GM12878 (cell line): ENCODE measurements around the gene RER1. TPM values are rescaled to one million over a fixed set of nuclear protein-coding genes. Genes with fewer than 3 reads are reported as not detected.

Source experiments
- ATAC-seq: fragments of 200-7000 bp; cut with Tn5 transposase; 3 replicates; pipeline ENCODE4 v1.9.1; 2020; ENCODE audit warnings: mild to moderate bottlenecking, moderate library complexity
- BruUV-seq: library from RNA; stranded (reverse); fragments of 400-500 nt; replicated peaks from 2 replicates; lab custom pipeline; 2021; lab: Mats Ljungman, UMichigan
- CTCF ChIA-PET: fragments of 300-600 bp; sonication (Branson Sonifier 250); formaldehyde crosslinking; extraction: SDS; loops from one replicate; lab custom pipeline; 2021; ENCODE audit warnings: inconsistent platforms; lab: Yijun Ruan, JAX
- POLR2A ChIA-PET: fragments of 350-600 bp; formaldehyde crosslinking; extraction: SDS; loops from one replicate; lab custom pipeline; 2021; ENCODE audit warnings: inconsistent platforms; lab: Charles Lee
- RAD21 ChIA-PET: fragments of 300-600 bp; sonication (Branson Sonifier 250); formaldehyde crosslinking; loops from one replicate; lab custom pipeline; 2023; ENCODE audit warnings: antibody characterized with exemption; ENCODE audit not compliant: unreplicated experiment; lab: Charles Lee
- SMC1A ChIA-PET: fragments of 300-600 bp; sonication (Branson Sonifier 250); formaldehyde crosslinking; loops from one replicate; lab custom pipeline; 2023; ENCODE audit not compliant: unreplicated experiment, uncharacterized antibody; lab: Charles Lee
- DNase-seq: peaks from one replicate; pipeline ENCODE4 v3.0.0-alpha.2; 2011; ENCODE audit warnings: low read depth, low spot score
- FAIRE-seq: peaks from 3 replicates; lab custom pipeline; 2011; peaks lifted over from hg19 to GRCh38; lab: Jason Lieb, UNC
- H2AFZ ChIP-seq: 2 replicates; pipeline ENCODE4 v1.6.0; 2011; ENCODE audit warnings: low read depth, low read length, control low read depth; ENCODE audit not compliant: control insufficient read depth
- H3K27ac ChIP-seq: 2 replicates; pipeline ENCODE4 v1.5.1; 2011; ENCODE audit warnings: control low read depth; ENCODE audit not compliant: control insufficient read depth, insufficient read depth
- H3K27me3 ChIP-seq, 2 experiments: replicated peaks in 1 of 2; 2 replicates each; pipeline versions ENCODE4 v1.6.0 to v1.6.1; 2011; ENCODE audit warnings: low read length in 1 of 2; ENCODE audit not compliant: control insufficient read depth in 2 of 2, insufficient read depth in 2 of 2
- H3K36me3 ChIP-seq, 2 experiments: 2 replicates each; pipeline ENCODE4 v1.5.1; 2011; ENCODE audit warnings: low read length in 1 of 2; ENCODE audit not compliant: control insufficient read depth in 2 of 2, insufficient read depth in 2 of 2
- H3K4me1 ChIP-seq: 2 replicates; pipeline ENCODE4 v1.6.1; 2011; ENCODE audit warnings: mild to moderate bottlenecking, low read length, moderate library complexity, mixed read lengths; ENCODE audit not compliant: control insufficient read depth, insufficient read depth
- H3K4me2 ChIP-seq: 2 replicates; pipeline ENCODE4 v1.6.0; 2011; ENCODE audit warnings: control low read depth; ENCODE audit not compliant: control insufficient read depth, insufficient read depth
- H3K4me3 ChIP-seq: fragments of 200-600 bp; sonication (generic); 2 replicates; pipeline ENCODE4 v1.5.1; 2016
- H3K79me2 ChIP-seq: 2 replicates; pipeline ENCODE4 v1.6.0; 2011; ENCODE audit warnings: low read length; ENCODE audit not compliant: control insufficient read depth, insufficient read depth
- H3K9ac ChIP-seq: 2 replicates; pipeline ENCODE4 v1.8.0; 2011; ENCODE audit warnings: low read length, control low read depth, mixed read lengths; ENCODE audit not compliant: control insufficient read depth, insufficient read depth
- H3K9me3 ChIP-seq: replicated peaks from 3 replicates; pipeline ENCODE4 v1.5.1; 2011; ENCODE audit warnings: mild to moderate bottlenecking, low read length; ENCODE audit not compliant: control insufficient read depth, insufficient read depth
- H4K20me1 ChIP-seq: 2 replicates; pipeline ENCODE4 v1.6.0; 2011; ENCODE audit not compliant: control insufficient read depth, insufficient read depth
- BCLAF1 ChIP-seq: fragments of 450-650 bp; IDR thresholded peaks from 2 replicates; pipeline ENCODE4 v1.6.1; 2017; ENCODE audit warnings: antibody characterized with exemption, mild to moderate bottlenecking, moderate library complexity
- CREB1 ChIP-seq: IDR thresholded peaks from 2 replicates; pipeline ENCODE4 v1.6.1; 2012; ENCODE audit warnings: low read depth, mild to moderate bottlenecking, inconsistent platforms
- CUX1 ChIP-seq: IDR thresholded peaks from 2 replicates; pipeline ENCODE4 v1.6.1; 2012; ENCODE audit warnings: improper control_type of control experiment, low read depth, low read length; ENCODE audit not compliant: insufficient replicate concordance
- IKZF2 ChIP-seq, 2 experiments: fragments of 450-650 bp; IDR thresholded peaks; 2 replicates each; pipeline ENCODE4 v1.6.1; 2017; ENCODE audit warnings: mild to moderate bottlenecking in 2 of 2, moderate library complexity in 2 of 2
- MTA3 ChIP-seq: IDR thresholded peaks from 2 replicates; pipeline ENCODE4 v1.6.1; 2012; ENCODE audit warnings: low read length, inconsistent platforms, borderline replicate concordance
- PAX8 ChIP-seq: fragments of 450-650 bp; IDR thresholded peaks from 2 replicates; pipeline ENCODE4 v1.6.1; 2017; ENCODE audit warnings: mild to moderate bottlenecking, moderate library complexity
- RB1 ChIP-seq: fragments of 450-650 bp; formaldehyde crosslinking; IDR thresholded peaks from 2 replicates; pipeline ENCODE4 v1.6.1; 2017; ENCODE audit warnings: mild to moderate bottlenecking, borderline replicate concordance
- SKIL ChIP-seq: fragments of 450-650 bp; IDR thresholded peaks from 2 replicates; pipeline ENCODE4 v1.6.1; 2017; ENCODE audit warnings: mild to moderate bottlenecking, low read depth, inconsistent platforms; ENCODE audit not compliant: poor library complexity, severe bottlenecking
- TAF1 ChIP-seq: IDR thresholded peaks from 2 replicates; pipeline ENCODE4 v1.6.1; 2011; ENCODE audit warnings: mild to moderate bottlenecking, low read depth, low read length, borderline replicate concordance
- ZBTB33 ChIP-seq: fragments of 450-650 bp; IDR thresholded peaks from 2 replicates; pipeline ENCODE4 v1.6.1; 2017; ENCODE audit warnings: mild to moderate bottlenecking
- WGBS: methylation state at CpG from one replicate; pipeline ENCODE4 v1.1.6; 2016; ENCODE audit warnings: low lambda C conversion rate; ENCODE audit not compliant: insufficient replicate concordance, insufficient coverage; ENCODE audit errors: missing lambda C conversion rate; 5-methylcytosine and 5-hydroxymethylcytosine counted together
- in situ Hi-C: fragments of 300-500 bp; cut with MboI; formaldehyde crosslinking; loops from 9 replicates; pipeline ENCODE4 v1.14.3; 2018; ENCODE audit warnings: mixed read lengths
- intact Hi-C: fragments of 100-400 bp; cut with micrococcal nuclease; formaldehyde crosslinking; loops from one replicate; pipeline ENCODE4 v1.14.2; 2022; ENCODE audit not compliant: unreplicated experiment
- polyA plus RNA-seq, 11 experiments: library from polyadenylated mRNA; depleted of rRNA in 4 of 11; unstranded in 6 of 11; stranded (reverse) in 5 of 11; fragments of >200 nt; fragmentation: Nextera tagmentation in 4 of 11; fragmentation: Illumina TruSeq in 1 of 11; extraction: Ambion mirVana in 4 of 11; extraction: Trizol in 1 of 11; gene quantifications; 1 replicate in 1 of 11; 2 replicates in 10 of 11; pipeline versions ENCODE4 v1.2.1 to v1.2.3, GENCODE V29; 2011 to 2016; ENCODE audit warnings: inconsistent platforms in 2 of 11, missing spikeins in 2 of 11, low read depth in 1 of 11
- total RNA-seq, 4 experiments: library from RNA; depleted of rRNA in 3 of 4; stranded (reverse); fragments of >200 nt in 3 of 4; fragmentation: Illumina TruSeq in 1 of 4; extraction: Trizol in 1 of 4; gene quantifications; 2 replicates each; pipeline versions ENCODE4 v1.2.1 to v1.2.3, GENCODE V29; 2013 to 2021

RER1 gene
- total and polyA plus RNA-seq, 10 of the 15 experiments (the other 5 are each of a cell fraction or from before 2014, with no cell fraction given): 29.2 to 274 (median 136) TPM

- no peak for DNase-seq
- no peak overlapping the region for H2AFZ ChIP-seq
- H3K4me2 ChIP-seq: no peak overlapping the region
- no peak for ATAC-seq
- no peak overlapping the region for H3K27ac ChIP-seq
- RAD21 ChIA-PET: no interaction called here
- H3K27me3 ChIP-seq: no peaks in the 10 kb centered on the region; a peak in 1 of 4 replicates
- H3K4me1 ChIP-seq: no peaks in the 10 kb centered on the region
- H3K79me2 ChIP-seq: no peaks in the 10 kb centered on the region
- POLR2A ChIA-PET: no interaction called here
- WGBS: 48% methylated on average over 39 of the region's 39 CpGs
- H3K4me3 ChIP-seq: no peak overlapping the region
- in situ Hi-C loops: no loop called here
- no peak for FAIRE-seq
- BruUV-seq: no TSS peak
- H3K9ac ChIP-seq: no peak overlapping the region
- H3K9me3 ChIP-seq: no peaks in the 10 kb centered on the region
- H3K36me3 ChIP-seq: no peaks in the 10 kb centered on the region
- CTCF ChIA-PET: interaction anchor here (0.6 kb wide), 1 partner anchor 61 kb away, joined by 3 read pairs; no protein-coding TSS in a partner anchor
- no peaks in the 10 kb centered on the region for H4K20me1 ChIP-seq
- SMC1A ChIA-PET: no interaction called here
- intact Hi-C loops: no loop called here
- TF ChIP-seq TAF1 (no peak), IKZF2 (IDR thresholded peaks at IDR 0.05) (no peak), MTA3 (no peak), CREB1 (no peak), CUX1 (no peak), SKIL (no peak), PAX8 (no peak), BCLAF1 (no peak), RB1 (no peak), ZBTB33 (no peak)
Observed at GRCh38 chr1:2343023-2343935, 48.4 kb upstream of the RER1 start.
